KMS-11 (cell line): ENCODE measurements around the gene AMD1.

Source experiments
- H2AFZ ChIP-seq: fragments of 200-600 bp; sonication (generic); 2 replicates; pipeline ENCODE4 v1.6.1; 2016; ENCODE audit warnings: antibody characterized with exemption, mixed run types, low read depth
- H3K27ac ChIP-seq: fragments of 200-600 bp; sonication (generic); 2 replicates; pipeline ENCODE4 v1.6.1; 2016; ENCODE audit warnings: mild to moderate bottlenecking, mixed run types
- H3K27me3 ChIP-seq: fragments of 200-600 bp; sonication (generic); 2 replicates; pipeline ENCODE4 v1.6.1; 2017; ENCODE audit warnings: mild to moderate bottlenecking, low read depth, mixed run types, moderate library complexity; ENCODE audit not compliant: insufficient read depth
- H3K36me3 ChIP-seq: fragments of 200-600 bp; sonication (generic); 2 replicates; pipeline ENCODE4 v1.6.1; 2017; ENCODE audit warnings: mild to moderate bottlenecking, mixed run types; ENCODE audit not compliant: insufficient read depth
- H3K4me1 ChIP-seq: fragments of 200-600 bp; sonication (generic); 2 replicates; pipeline ENCODE4 v1.6.1; 2016; ENCODE audit warnings: mild to moderate bottlenecking, low read depth, mixed run types; ENCODE audit not compliant: poor library complexity, severe bottlenecking
- H3K4me2 ChIP-seq: fragments of 200-600 bp; sonication (generic); 2 replicates; pipeline ENCODE4 v1.7.0; 2016; ENCODE audit warnings: mild to moderate bottlenecking, mixed run types
- H3K4me3 ChIP-seq: fragments of 200-600 bp; sonication (generic); IDR thresholded peaks from 2 replicates; pipeline ENCODE4 v1.6.1; 2017; ENCODE audit warnings: low read depth, low read length, mixed read lengths; ENCODE audit not compliant: insufficient read depth
- H3K79me2 ChIP-seq: fragments of 200-600 bp; sonication (generic); 2 replicates; pipeline ENCODE4 v1.6.1; 2016; ENCODE audit warnings: low read depth, mixed run types; ENCODE audit not compliant: insufficient read depth
- H3K9ac ChIP-seq: fragments of 200-600 bp; sonication (generic); 2 replicates; pipeline ENCODE4 v1.6.1; 2016; ENCODE audit warnings: mild to moderate bottlenecking, mixed run types
- H4K20me1 ChIP-seq: fragments of 200-600 bp; sonication (generic); 2 replicates; pipeline ENCODE4 v1.6.1; 2016; ENCODE audit warnings: mild to moderate bottlenecking, mixed run types; ENCODE audit not compliant: insufficient read depth
- CTCF ChIP-seq: fragments of 200-600 bp; sonication (generic); conservative IDR thresholded peaks from 2 replicates; pipeline ENCODE4 v1.6.1; 2017; ENCODE audit warnings: low read depth, mild to moderate bottlenecking, antibody characterized with exemption, low read length, moderate library complexity, mixed read lengths

AMD1 gene

GRCh38 chr6:110873981-110874879, at the start of gene AMD1:
TSS of gene AMD1 (plus strand) at chr6:110874785. CDS start at chr6:110875106, 321 bp downstream.
- H3K79me2 ChIP-seq, result peaks cover 48% of the 10 kb centered on the region
- H3K4me3 ChIP-seq, result no peak within 1 kb of the TSS
- peaks cover 22% of the 10 kb centered on the region for H4K20me1 ChIP-seq
- peak within 1 kb of the TSS; percentile 91 for H3K4me2 ChIP-seq
- TF ChIP-seq CTCF, result no peak
- peaks cover 24% of the 10 kb centered on the region for H3K4me1 ChIP-seq
- no peaks in the 10 kb centered on the region for H3K27me3 ChIP-seq
- peak within 1 kb of the TSS; percentile 85 for H3K27ac ChIP-seq
- peak within 1 kb of the TSS; percentile 79 for H2AFZ ChIP-seq
- H3K36me3 ChIP-seq, result no peaks in the 10 kb centered on the region
- H3K9ac ChIP-seq, result peak within 1 kb of the TSS; percentile 97

GRCh38 chr6:110826236-110827129, 48.1 kb upstream of the AMD1 start:
- Histone ChIP-seq H3K4me1 (no peaks in the 10 kb centered on the region), H3K4me3 (no peak overlapping the region), H3K4me2 (no peak overlapping the region), H3K36me3 (no peaks in the 10 kb centered on the region), H3K9ac (no peak overlapping the region), H3K79me2 (no peaks in the 10 kb centered on the region), H3K27me3 (no peaks in the 10 kb centered on the region), H2AFZ (no peak overlapping the region), H3K27ac (no peak overlapping the region), H4K20me1 (no peaks in the 10 kb centered on the region)
- TF ChIP-seq CTCF, result no peak

- no peak overlapping the region for H3K9ac ChIP-seq
- no peak overlapping the region for H3K27ac ChIP-seq
- no peak for TF ChIP-seq CTCF
- no peaks in the 10 kb centered on the region for H3K79me2 ChIP-seq
- no peaks in the 10 kb centered on the region for H3K36me3 ChIP-seq
- no peak overlapping the region for H3K4me3 ChIP-seq
- H2AFZ ChIP-seq, result no peak overlapping the region
- H3K4me2 ChIP-seq, result no peak overlapping the region
- H3K4me1 ChIP-seq, result no peaks in the 10 kb centered on the region
- no peaks in the 10 kb centered on the region for H4K20me1 ChIP-seq
- H3K27me3 ChIP-seq, result no peaks in the 10 kb centered on the region
Observed at GRCh38 chr6:110828396-110828795, 46.2 kb upstream of the AMD1 start.

GRCh38 chr6:110831405-110831804, 43.2 kb upstream of the AMD1 start:
- H3K4me1 ChIP-seq, result no peaks in the 10 kb centered on the region
- no peak overlapping the region for H3K27ac ChIP-seq
- no peaks in the 10 kb centered on the region for H3K27me3 ChIP-seq
- no peak overlapping the region for H2AFZ ChIP-seq
- H4K20me1 ChIP-seq, result no peaks in the 10 kb centered on the region
- no peaks in the 10 kb centered on the region for H3K79me2 ChIP-seq
- no peak overlapping the region for H3K9ac ChIP-seq
- TF ChIP-seq CTCF, result no peak
- H3K36me3 ChIP-seq, result no peaks in the 10 kb centered on the region
- H3K4me2 ChIP-seq, result no peak overlapping the region
- no peak overlapping the region for H3K4me3 ChIP-seq
